CD4-positive, CD25-positive, alpha-beta regulatory T cell (primary cell): ENCODE data around the gene HIC1. TPM values are rescaled to one million over a fixed set of nuclear protein-coding genes. Genes with fewer than 3 reads are reported as not detected.

Experiments used
- ATAC-seq, 2 donors: fragments of 150-1000 bp; cut with Tn5 transposase; one replicate each; pipeline ENCODE4 v1.10.0; 2021; ENCODE audit warnings: low read depth in 2 of 2, moderate number of reproducible peaks in 2 of 2, moderate library complexity in 1 of 2
- DNase-seq, 3 donors: peaks; one replicate each; pipeline versions ENCODE4 v3.0.0 to v3.0.0-alpha.2; 2012 to 2022; ENCODE audit warnings: mixed read lengths in 1 of 3
- H3K27ac ChIP-seq: one replicate; pipeline ENCODE4 v1.7.0; 2013; ENCODE audit warnings: mild to moderate bottlenecking, low read length; ENCODE audit not compliant: insufficient read depth, poor library complexity, severe bottlenecking
- H3K27me3 ChIP-seq: one replicate; pipeline ENCODE4 v1.7.0; 2013; ENCODE audit warnings: low read length; ENCODE audit not compliant: control insufficient read depth, insufficient read depth
- H3K36me3 ChIP-seq: one replicate; pipeline ENCODE4 v1.7.0; 2013; ENCODE audit warnings: mild to moderate bottlenecking, low read length, moderate library complexity; ENCODE audit not compliant: control insufficient read depth, insufficient read depth
- H3K4me1 ChIP-seq: 2 replicates; pipeline ENCODE4 v1.7.0; 2013; ENCODE audit warnings: mild to moderate bottlenecking, low read length; ENCODE audit not compliant: insufficient read depth, control insufficient read depth, poor library complexity, severe bottlenecking
- H3K4me3 ChIP-seq: one replicate; pipeline ENCODE4 v1.7.0; 2013; ENCODE audit warnings: low read depth, mild to moderate bottlenecking, low read length, moderate library complexity
- H3K9me3 ChIP-seq, 2 experiments: 1 replicate in 1 of 2; 2 replicates in 1 of 2; pipeline ENCODE4 v1.7.0; 2013; ENCODE audit warnings: low read length in 2 of 2, mild to moderate bottlenecking in 1 of 2, moderate library complexity in 1 of 2; ENCODE audit not compliant: control insufficient read depth in 2 of 2
- H3K27ac Mint-ChIP-seq, 3 donors: one replicate each; pipeline ENCODE4 v1.8.0; 2020 to 2022; ENCODE audit warnings: mild to moderate bottlenecking in 3 of 3, mixed read lengths in 3 of 3, moderate library complexity in 2 of 3
- H3K27me3 Mint-ChIP-seq: one replicate; pipeline ENCODE4 v1.8.0; 2022; ENCODE audit warnings: mild to moderate bottlenecking, mixed read lengths
- H3K36me3 Mint-ChIP-seq: one replicate; pipeline ENCODE4 v1.8.0; 2020; ENCODE audit warnings: mixed read lengths
- H3K4me1 Mint-ChIP-seq, 4 donors: one replicate each; pipeline ENCODE4 v1.8.0; 2020 to 2022; ENCODE audit warnings: mixed read lengths in 4 of 4, mild to moderate bottlenecking in 1 of 4
- H3K4me3 Mint-ChIP-seq, 4 donors: one replicate each; pipeline ENCODE4 v1.8.0; 2020 to 2022; ENCODE audit warnings: mild to moderate bottlenecking in 4 of 4, mixed read lengths in 4 of 4, moderate library complexity in 3 of 4
- H3K9me3 Mint-ChIP-seq, 7 donors: one replicate each; pipeline ENCODE4 v1.8.0; 2020 to 2022; ENCODE audit warnings: mixed read lengths in 7 of 7, mild to moderate bottlenecking in 3 of 7, moderate library complexity in 2 of 7
- polyA plus RNA-seq, 4 donors: library from polyadenylated mRNA; unstranded; fragments of 300-500 nt; fragmentation: Illumina TruSeq; gene quantifications; one replicate each; pipeline ENCODE4 v1.2.3, GENCODE V29; 2021
- total RNA-seq: library from RNA; stranded (reverse); gene quantifications from one replicate; pipeline ENCODE4 v1.2.3, GENCODE V29; 2022

The HIC1 gene
- total and polyA plus RNA-seq, 5 donors from 2014 or later, result 0.14 to 1.3 (median 0.64) TPM; not detected in 1

GRCh38 chr17:2015314-2015713, 39.6 kb upstream of the HIC1 start:
- no peaks in the 10 kb centered on the region for H3K4me1 Mint-ChIP-seq
- no peaks in the 10 kb centered on the region for H3K9me3 ChIP-seq
- H3K4me3 Mint-ChIP-seq, result no peak overlapping the region
- H3K9me3 Mint-ChIP-seq, result no peaks in the 10 kb centered on the region
- no peak overlapping the region for H3K27ac Mint-ChIP-seq
- no peak for DNase-seq
- no peak overlapping the region for H3K4me3 ChIP-seq
- H3K4me1 ChIP-seq, result no peaks in the 10 kb centered on the region
- H3K36me3 Mint-ChIP-seq, result no peaks in the 10 kb centered on the region
- H3K27ac ChIP-seq, result no peak overlapping the region
- H3K27me3 ChIP-seq, result no peaks in the 10 kb centered on the region
- ATAC-seq, result no peak
- H3K27me3 Mint-ChIP-seq, result peaks cover 50% of the 10 kb centered on the region
- H3K36me3 ChIP-seq, result no peaks in the 10 kb centered on the region

GRCh38 chr17:2016494-2016893, 38.4 kb upstream of the HIC1 start:
- ATAC-seq (no peak), DNase-seq (no peak)
- Mint-ChIP-seq H3K4me1 (no peaks in the 10 kb centered on the region), H3K27me3 (peaks cover 60% of the 10 kb centered on the region), H3K4me3 (no peak overlapping the region), H3K36me3 (no peaks in the 10 kb centered on the region), H3K9me3 (no peaks in the 10 kb centered on the region), H3K27ac (no peak overlapping the region)
- Histone ChIP-seq H3K27me3 (no peaks in the 10 kb centered on the region), H3K9me3 (no peaks in the 10 kb centered on the region), H3K36me3 (no peaks in the 10 kb centered on the region), H3K4me1 (no peaks in the 10 kb centered on the region), H3K27ac (no peak overlapping the region), H3K4me3 (no peak overlapping the region)

GRCh38 chr17:2017274-2017941, 37.5 kb upstream of the HIC1 start:
- H3K36me3 Mint-ChIP-seq, result no peaks in the 10 kb centered on the region
- Histone ChIP-seq H3K36me3 (no peaks in the 10 kb centered on the region), H3K9me3 (no peaks in the 10 kb centered on the region), H3K4me1 (no peaks in the 10 kb centered on the region), H3K4me3 (no peak overlapping the region), H3K27ac (no peak overlapping the region), H3K27me3 (no peaks in the 10 kb centered on the region)
- DNase-seq, result no peak
- ATAC-seq, result no peak
- no peak overlapping the region for H3K4me3 Mint-ChIP-seq
- peaks cover 62% of the 10 kb centered on the region for H3K27me3 Mint-ChIP-seq
- H3K27ac Mint-ChIP-seq, result peak overlapping the region in 1 of 3 donors; percentile 51
- no peaks in the 10 kb centered on the region for H3K9me3 Mint-ChIP-seq
- peaks cover 0 to under 1% (median 0%) of the 10 kb centered on the region in 4 donors for H3K4me1 Mint-ChIP-seq

- no peak overlapping the region for H3K4me3 ChIP-seq
- H3K36me3 Mint-ChIP-seq, result no peaks in the 10 kb centered on the region
- H3K27ac ChIP-seq, result no peak overlapping the region
- no peaks in the 10 kb centered on the region for H3K36me3 ChIP-seq
- H3K27ac Mint-ChIP-seq, result no peak overlapping the region
- H3K4me1 Mint-ChIP-seq, result peaks cover 0 to 10% (median 0%) of the 10 kb centered on the region in 4 donors
- peaks cover 3% of the 10 kb centered on the region for H3K27me3 ChIP-seq
- peaks cover 14% of the 10 kb centered on the region for H3K4me1 ChIP-seq
- no peak overlapping the region for H3K4me3 Mint-ChIP-seq
- no peaks in the 10 kb centered on the region for H3K9me3 Mint-ChIP-seq
- peaks cover 67% of the 10 kb centered on the region for H3K27me3 Mint-ChIP-seq
- no peak for ATAC-seq
- H3K9me3 ChIP-seq, result no peaks in the 10 kb centered on the region
- no peak for DNase-seq
Measured at GRCh38 chr17:2018716-2019510, 36.0 kb upstream of the HIC1 start.

DNA sequence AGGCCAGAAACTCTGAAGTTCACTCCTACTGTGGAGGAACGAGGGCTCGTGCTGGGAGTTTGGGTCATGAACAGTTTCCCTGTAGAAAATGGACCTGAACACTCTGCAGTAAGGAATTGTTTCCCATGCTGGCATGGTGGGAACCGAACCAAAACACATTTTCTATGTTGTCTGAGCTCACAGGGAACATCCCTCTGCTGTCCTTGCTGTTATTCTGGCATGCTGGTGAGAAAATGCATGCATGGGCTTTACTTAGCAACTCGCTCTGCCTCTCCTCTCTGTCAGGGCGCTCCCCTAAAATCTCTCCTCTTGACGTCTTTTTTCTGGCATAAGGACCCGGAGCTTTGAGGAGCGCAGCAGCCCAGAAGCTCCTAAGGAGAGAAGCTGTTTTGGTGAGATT, 35.2 kb upstream of the HIC1 start:
- no peak overlapping the region for H3K4me3 Mint-ChIP-seq
- no peak for DNase-seq
- no peak overlapping the region for H3K27ac ChIP-seq
- peaks cover 22% of the 10 kb centered on the region for H3K4me1 ChIP-seq
- H3K27ac Mint-ChIP-seq, result no peak overlapping the region
- H3K4me3 ChIP-seq, result no peak overlapping the region
- no peaks in the 10 kb centered on the region for H3K9me3 Mint-ChIP-seq
- ATAC-seq, result no peak
- H3K36me3 Mint-ChIP-seq, result no peaks in the 10 kb centered on the region
- peaks cover 0 to 11% (median 0%) of the 10 kb centered on the region in 4 donors for H3K4me1 Mint-ChIP-seq
- peaks cover 3% of the 10 kb centered on the region for H3K27me3 ChIP-seq
- no peaks in the 10 kb centered on the region for H3K36me3 ChIP-seq
- H3K27me3 Mint-ChIP-seq, result peaks cover 60% of the 10 kb centered on the region
- no peaks in the 10 kb centered on the region for H3K9me3 ChIP-seq

- ATAC-seq, result no peak
- Mint-ChIP-seq H3K27ac (no peak overlapping the region), H3K36me3 (no peaks in the 10 kb centered on the region), H3K4me3 (no peak overlapping the region), H3K27me3 (peaks cover 62% of the 10 kb centered on the region), H3K4me1 (peaks cover 0 to 13% (median under 1%) of the 10 kb centered on the region in 4 donors), H3K9me3 (no peaks in the 10 kb centered on the region)
- Histone ChIP-seq H3K27me3 (peaks cover 3% of the 10 kb centered on the region), H3K4me3 (no peak overlapping the region), H3K36me3 (no peaks in the 10 kb centered on the region), H3K4me1 (peaks cover 31% of the 10 kb centered on the region), H3K9me3 (no peaks in the 10 kb centered on the region), H3K27ac (no peak overlapping the region)
- no peak for DNase-seq
Measured at GRCh38 chr17:2020721-2021120, 34.2 kb upstream of the HIC1 start.

GRCh38 chr17:2022647-2023240, 32.2 kb upstream of the HIC1 start:
- Mint-ChIP-seq H3K36me3 (no peaks in the 10 kb centered on the region), H3K4me1 (peaks cover 0 to 18% (median 3%) of the 10 kb centered on the region in 4 donors), H3K27me3 (peaks cover 69% of the 10 kb centered on the region), H3K4me3 (peak overlapping the region; percentile 39 to 68 (median 58)), H3K27ac (no peak overlapping the region), H3K9me3 (no peaks in the 10 kb centered on the region)
- H3K27ac ChIP-seq, result no peak overlapping the region
- no peak overlapping the region for H3K4me3 ChIP-seq
- peak in 1 of 3 donors; percentile 16 for DNase-seq
- H3K9me3 ChIP-seq, result no peaks in the 10 kb centered on the region
- no peak for ATAC-seq
- H3K4me1 ChIP-seq, result peaks cover 35% of the 10 kb centered on the region
- no peaks in the 10 kb centered on the region for H3K36me3 ChIP-seq
- H3K27me3 ChIP-seq, result peaks cover 7% of the 10 kb centered on the region
